HG03378 (cell line): Measurements from ENCODE around the gene ARHGEF10L.
"Not testable (repeated sequence)": the region's sequence is repeated elsewhere in the genome, so short reads cannot be mapped to it uniquely, and the experiment has no call there.

Source experiments
- ATAC-seq: cut with Tn5 transposase; IDR thresholded peaks from one replicate; pipeline ENCODE4 v1.9.1; 2021; ENCODE audit warnings: mild to moderate bottlenecking, moderate library complexity; ENCODE audit not compliant: unreplicated experiment

Gene ARHGEF10L

DNA sequence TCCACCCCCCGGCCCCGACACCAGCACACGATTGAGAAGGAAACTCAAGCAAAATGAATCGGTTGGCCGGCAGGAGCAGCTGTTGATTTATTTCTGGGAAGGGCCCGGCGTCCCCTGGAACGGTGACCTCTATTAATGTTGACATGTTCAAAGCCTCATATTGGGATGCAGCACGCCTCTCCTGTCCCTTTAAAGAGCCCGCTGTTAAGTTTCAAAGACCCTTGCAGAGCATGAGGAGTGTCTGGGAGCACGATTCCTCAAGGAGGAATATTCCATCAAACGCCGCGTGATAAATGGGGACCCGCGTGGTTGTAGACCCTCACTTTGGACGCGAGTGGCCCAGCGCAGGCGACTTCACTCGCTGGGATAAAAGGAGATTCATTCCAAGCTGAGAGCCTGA lies 194.2 kb downstream of the ARHGEF10L start:
- ATAC-seq = no peak

- no peak for ATAC-seq
These were observed 195.1 kb downstream of the ARHGEF10L start for GRCh38 chr1:17734609-17735008.

DNA sequence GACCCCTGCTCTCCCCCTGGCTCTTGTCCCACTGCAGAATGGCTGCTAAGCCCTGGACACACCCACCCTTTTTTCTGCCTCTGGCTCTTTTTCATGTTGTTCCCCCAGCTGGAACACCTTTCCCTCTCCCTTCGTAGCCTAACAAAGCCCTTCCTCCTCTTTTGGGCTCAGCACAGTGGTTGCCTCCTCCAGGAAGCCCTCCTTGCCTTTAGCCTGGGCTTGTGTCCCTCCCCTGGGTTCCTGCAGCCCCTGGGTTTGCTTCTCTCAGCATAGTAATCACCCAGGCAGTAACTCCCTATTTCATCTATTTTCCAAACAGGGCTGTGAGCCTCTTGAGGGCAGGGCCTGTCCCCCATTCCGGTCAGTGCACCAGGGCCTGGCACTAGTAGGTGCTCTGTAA lies 195.8 kb downstream of the ARHGEF10L start:
- ATAC-seq = no peak

DNA sequence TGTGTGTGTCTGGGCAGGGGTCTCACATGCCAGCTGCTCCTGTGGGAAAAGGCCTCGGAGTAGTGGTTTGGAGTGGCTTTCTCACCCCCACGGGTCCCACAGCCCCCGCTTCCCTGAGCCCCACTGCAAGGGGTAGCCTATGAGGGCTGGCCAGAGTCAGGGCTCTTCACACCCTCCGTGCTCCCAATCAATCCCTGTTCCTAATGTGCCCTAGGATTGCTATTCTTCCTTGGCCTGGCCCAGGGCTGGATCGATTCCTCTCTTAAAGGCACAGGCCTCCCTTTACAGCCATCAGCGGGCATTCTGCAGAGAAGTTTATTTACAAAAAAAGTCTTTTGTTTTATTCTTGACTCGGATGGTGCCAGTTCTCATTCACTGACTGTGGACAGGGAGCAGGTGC lies 196.3 kb downstream of the ARHGEF10L start:
- no peak for ATAC-seq

GRCh38 chr1:17736625-17737024 lies 197.1 kb downstream of the ARHGEF10L start:
- no peak for ATAC-seq

- no peak for ATAC-seq
These were observed 199.6 kb downstream of the ARHGEF10L start for GRCh38 chr1:17739050-17739449.

- no peak for ATAC-seq
These were observed 201.6 kb downstream of the ARHGEF10L start for GRCh38 chr1:17741052-17741451.

GRCh38 chr1:17742583-17742982 lies 203.1 kb downstream of the ARHGEF10L start:
- no peak for ATAC-seq

GRCh38 chr1:17743008-17743647 lies 203.6 kb downstream of the ARHGEF10L start:
- ATAC-seq = no peak

- no peak for ATAC-seq
These were observed 204.4 kb downstream of the ARHGEF10L start for GRCh38 chr1:17743925-17744324.

DNA sequence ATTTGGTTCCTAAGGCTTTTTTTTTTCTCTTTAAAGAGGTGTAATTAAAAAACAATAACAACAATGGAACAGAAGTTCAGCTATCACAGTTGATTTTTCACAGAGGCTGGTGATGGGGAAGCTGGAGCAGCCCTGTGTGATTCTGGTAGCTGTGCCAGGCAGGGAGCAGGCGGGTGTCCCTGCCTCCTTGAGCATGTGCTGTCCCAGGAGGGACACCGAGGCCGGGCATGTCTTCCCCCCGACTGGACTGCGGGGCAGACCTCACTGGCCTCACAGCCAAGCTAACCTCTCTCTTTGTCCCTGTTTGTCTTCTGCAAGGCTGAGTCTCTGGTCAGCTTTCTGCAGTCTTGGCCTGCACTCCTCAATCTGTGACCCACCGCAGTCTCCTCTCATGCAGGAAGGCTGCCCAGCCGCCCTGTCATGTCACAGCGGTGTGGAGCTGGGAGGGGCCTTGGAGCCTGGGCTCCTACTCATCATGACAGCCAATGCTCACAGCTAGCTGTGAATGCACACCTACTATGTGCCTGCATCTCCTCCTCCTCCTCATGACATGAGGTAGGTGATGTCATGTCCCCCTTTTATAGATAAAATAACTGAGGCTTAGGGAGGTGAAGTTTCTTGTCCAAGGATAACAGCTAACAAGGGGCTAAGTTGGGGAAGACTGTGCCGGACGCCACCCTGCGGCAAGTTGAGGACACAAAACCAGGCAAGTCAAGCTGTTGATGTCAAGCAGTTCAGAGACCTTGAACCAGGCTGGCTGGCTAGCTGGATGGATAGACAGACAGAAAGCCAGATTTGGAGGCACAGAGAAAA lies 205.4 kb downstream of the ARHGEF10L start:
- no peak for ATAC-seq

- no peak for ATAC-seq
These were observed 206.0 kb downstream of the ARHGEF10L start for GRCh38 chr1:17745479-17745955.

GRCh38 chr1:17746281-17746680 lies 206.8 kb downstream of the ARHGEF10L start:
- not testable (repeated sequence) for ATAC-seq

DNA sequence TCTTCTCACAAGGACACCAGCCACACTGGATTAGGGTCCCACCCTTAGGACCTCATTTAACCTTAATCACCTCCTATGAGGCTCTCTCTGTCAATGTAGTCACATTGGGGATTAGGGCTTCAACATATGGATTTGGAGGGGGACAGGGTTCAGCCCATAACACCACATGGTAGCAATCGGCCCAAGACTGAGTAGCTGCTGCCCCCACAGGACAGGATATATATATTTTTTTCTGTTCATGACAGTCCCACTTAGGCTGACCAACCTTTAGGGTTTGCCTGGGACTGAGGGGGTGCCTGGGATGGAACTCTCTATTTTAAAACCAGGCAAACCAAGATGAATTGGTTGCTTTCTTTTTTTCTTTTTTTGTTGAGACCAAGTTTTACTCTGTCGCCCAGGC lies 207.4 kb downstream of the ARHGEF10L start:
- ATAC-seq = no peak
